Naive thymus-derived CD4-positive, alpha-beta T cell (primary cell): Measurements from ENCODE around the gene HBB. TPM values are rescaled to one million over a fixed set of nuclear protein-coding genes. Genes with fewer than 3 reads are reported as not detected.
"Not testable (repeated sequence)": the region's sequence is repeated elsewhere in the genome, so short reads cannot be mapped to it uniquely, and the experiment has no call there.

Experiments used
- ATAC-seq: fragments of 150-1000 bp; cut with Tn5 transposase; 2 replicates; pipeline ENCODE4 v1.10.0; 2021; ENCODE audit warnings: mild to moderate bottlenecking, moderate library complexity
- CTCF ChIA-PET: fragments of 350-600 bp; sonication (Branson Sonifier 250); formaldehyde crosslinking; loops from one replicate; lab custom pipeline; 2021; ENCODE audit warnings: antibody characterized with exemption; lab: Charles Lee
- POLR2A ChIA-PET: fragments of 350-600 bp; sonication (Branson Sonifier 250); formaldehyde crosslinking; loops from one replicate; lab custom pipeline; 2021; ENCODE audit warnings: antibody characterized with exemption, inconsistent platforms; lab: Charles Lee
- DNase-seq, 9 donors: peaks; one replicate each; pipeline versions ENCODE4 v3.0.0 to v3.0.0-alpha.2; 2020 to 2022; ENCODE audit warnings: mixed read lengths in 1 of 9
- H3K27ac ChIP-seq: one replicate; pipeline ENCODE4 v1.7.0; 2013; ENCODE audit warnings: mild to moderate bottlenecking, low read depth, low read length, moderate library complexity
- H3K27me3 ChIP-seq, 2 donors: one replicate each; pipeline ENCODE4 v1.7.0; 2013; ENCODE audit warnings: low read length in 2 of 2, mild to moderate bottlenecking in 2 of 2, moderate library complexity in 2 of 2; ENCODE audit not compliant: control insufficient read depth in 2 of 2, insufficient read depth in 2 of 2
- H3K36me3 ChIP-seq, 3 experiments: 1 replicate in 2 of 3; 2 replicates in 1 of 3; pipeline ENCODE4 v1.7.0; 2013; ENCODE audit warnings: low read length in 3 of 3, mild to moderate bottlenecking in 3 of 3, moderate library complexity in 1 of 3; ENCODE audit not compliant: insufficient read depth in 3 of 3, control insufficient read depth in 2 of 3
- H3K4me1 ChIP-seq, 2 donors: one replicate each; pipeline ENCODE4 v1.7.0; 2013; ENCODE audit warnings: low read length in 2 of 2, mild to moderate bottlenecking in 2 of 2, moderate library complexity in 1 of 2; ENCODE audit not compliant: control insufficient read depth in 2 of 2, insufficient read depth in 2 of 2
- H3K4me3 ChIP-seq: 2 replicates; pipeline ENCODE4 v1.7.0; 2013; ENCODE audit warnings: mild to moderate bottlenecking, low read length
- H3K9me3 ChIP-seq, 3 experiments: 1 replicate in 2 of 3; 2 replicates in 1 of 3; pipeline ENCODE4 v1.7.0; 2013; ENCODE audit warnings: low read length in 3 of 3; ENCODE audit not compliant: control insufficient read depth in 2 of 3
- H3K27ac Mint-ChIP-seq, 9 donors: one replicate each; pipeline ENCODE4 v1.8.0; 2020 to 2022; ENCODE audit warnings: mixed read lengths in 9 of 9, mild to moderate bottlenecking in 8 of 9, moderate library complexity in 5 of 9, inconsistent platforms in 2 of 9
- H3K27me3 Mint-ChIP-seq, 5 donors: one replicate each; pipeline ENCODE4 v1.8.0; 2021 to 2022; ENCODE audit warnings: mixed read lengths in 5 of 5, mild to moderate bottlenecking in 1 of 5
- H3K36me3 Mint-ChIP-seq, 5 donors: one replicate each; pipeline ENCODE4 v1.8.0; 2020 to 2022; ENCODE audit warnings: mixed read lengths in 5 of 5, mild to moderate bottlenecking in 3 of 5, inconsistent platforms in 1 of 5
- H3K4me1 Mint-ChIP-seq, 7 donors: one replicate each; pipeline ENCODE4 v1.8.0; 2020 to 2022; ENCODE audit warnings: mixed read lengths in 7 of 7, mild to moderate bottlenecking in 3 of 7, inconsistent platforms in 1 of 7
- H3K4me3 Mint-ChIP-seq, 10 donors: one replicate each; pipeline ENCODE4 v1.8.0; 2020 to 2022; ENCODE audit warnings: mild to moderate bottlenecking in 10 of 10, mixed read lengths in 10 of 10, moderate library complexity in 6 of 10, inconsistent platforms in 2 of 10
- H3K9me3 Mint-ChIP-seq, 11 donors: one replicate each; pipeline ENCODE4 v1.8.0; 2020 to 2022; ENCODE audit warnings: mixed read lengths in 11 of 11, mild to moderate bottlenecking in 4 of 11, inconsistent platforms in 1 of 11, moderate library complexity in 1 of 11
- intact Hi-C, 2 donors: fragments of 100-400 bp; cut with micrococcal nuclease; formaldehyde crosslinking; loops; one replicate each; pipeline ENCODE4 v1.15.1; 2023
- polyA plus RNA-seq, 2 donors: library from polyadenylated mRNA; unstranded; fragments of 300-500 nt; fragmentation: Illumina TruSeq; gene quantifications; one replicate each; pipeline ENCODE4 v1.2.3, GENCODE V29; 2021
- total RNA-seq, 6 experiments: library from RNA in 5 of 6; stranded (reverse) in 5 of 6; gene quantifications; 1 replicate in 5 of 6; 2 replicates in 1 of 6; pipeline ENCODE4 v1.2.3 and lab custom pipeline; 2021 to 2026

HBB gene
- total and polyA plus RNA-seq, 7 experiments from 2014 or later = 0.67 to 56.2 (median 0.95) TPM; not detected in 3

DNA sequence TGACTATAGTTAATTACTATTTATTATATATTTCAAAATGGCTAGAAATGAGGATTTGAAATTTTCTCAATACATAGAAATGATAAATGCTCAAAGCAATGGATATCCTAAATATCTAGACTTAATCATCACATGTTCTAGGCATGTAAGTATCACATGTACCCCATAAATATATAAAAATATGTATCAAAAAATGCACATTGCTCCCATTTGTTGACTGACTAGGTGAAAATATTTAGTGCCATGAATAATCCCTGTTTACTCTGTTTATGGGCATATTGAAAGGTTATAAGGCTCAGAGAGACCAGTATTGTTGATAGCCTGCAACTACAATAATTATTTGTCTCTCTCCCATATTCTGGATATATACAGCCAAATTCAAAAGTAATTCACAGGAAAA, 39.7 kb upstream of the HBB start:
- Histone ChIP-seq H3K4me1 (no peaks in the 10 kb centered on the region), H3K27me3 (no peaks in the 10 kb centered on the region), H3K27ac (no peak overlapping the region), H3K9me3 (no peaks in the 10 kb centered on the region), H3K36me3 (no peaks in the 10 kb centered on the region), H3K4me3 (no peak overlapping the region)
- H3K36me3 Mint-ChIP-seq = no peaks in the 10 kb centered on the region
- no peak overlapping the region for H3K4me3 Mint-ChIP-seq
- POLR2A ChIA-PET = no interaction called here
- no peaks in the 10 kb centered on the region for H3K4me1 Mint-ChIP-seq
- peaks cover 0 to 4% (median 0%) of the 10 kb centered on the region in 11 donors for H3K9me3 Mint-ChIP-seq
- DNase-seq (no peak), ATAC-seq (no peak)
- no peak overlapping the region for H3K27ac Mint-ChIP-seq
- intact Hi-C loops = no loop called here
- H3K27me3 Mint-ChIP-seq = peaks cover 3 to 7% (median 4%) of the 10 kb centered on the region in 5 donors
- CTCF ChIA-PET = no interaction called here

DNA sequence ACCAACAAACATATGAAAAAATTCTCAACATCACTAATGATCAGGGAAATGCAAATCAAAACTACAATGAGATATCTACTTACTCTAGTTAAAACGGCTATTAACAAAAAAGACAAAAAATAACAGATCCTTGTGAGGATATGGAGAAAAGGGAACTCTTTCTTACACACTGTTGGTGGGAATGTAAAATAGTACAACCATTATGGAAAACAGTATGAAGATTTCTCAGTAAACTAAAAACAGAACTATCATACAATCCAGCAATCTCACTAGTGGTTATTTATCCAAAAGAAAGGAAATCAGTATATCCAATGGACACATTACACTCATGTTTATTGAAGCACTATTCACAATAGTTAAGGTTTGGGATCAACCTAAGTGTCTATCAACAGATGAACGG, 39.0 kb upstream of the HBB start:
- peaks cover 0 to 5% (median 0%) of the 10 kb centered on the region in 11 donors for H3K9me3 Mint-ChIP-seq
- ChIA-PET CTCF (no interaction called here), POLR2A (no interaction called here)
- H3K36me3 Mint-ChIP-seq = no peaks in the 10 kb centered on the region
- H3K27ac ChIP-seq = no peak overlapping the region
- DNase-seq (no peak), ATAC-seq (no peak)
- H3K9me3 ChIP-seq = no peaks in the 10 kb centered on the region
- peaks cover 0 to 10% (median 3%) of the 10 kb centered on the region in 5 donors for H3K27me3 Mint-ChIP-seq
- no peaks in the 10 kb centered on the region for H3K4me1 Mint-ChIP-seq
- H3K4me3 ChIP-seq = no peak overlapping the region
- no peaks in the 10 kb centered on the region for H3K4me1 ChIP-seq
- intact Hi-C loops = no loop called here
- H3K4me3 Mint-ChIP-seq = no peak overlapping the region
- H3K27ac Mint-ChIP-seq = no peak overlapping the region
- H3K27me3 ChIP-seq = no peaks in the 10 kb centered on the region
- H3K36me3 ChIP-seq = no peaks in the 10 kb centered on the region

DNA sequence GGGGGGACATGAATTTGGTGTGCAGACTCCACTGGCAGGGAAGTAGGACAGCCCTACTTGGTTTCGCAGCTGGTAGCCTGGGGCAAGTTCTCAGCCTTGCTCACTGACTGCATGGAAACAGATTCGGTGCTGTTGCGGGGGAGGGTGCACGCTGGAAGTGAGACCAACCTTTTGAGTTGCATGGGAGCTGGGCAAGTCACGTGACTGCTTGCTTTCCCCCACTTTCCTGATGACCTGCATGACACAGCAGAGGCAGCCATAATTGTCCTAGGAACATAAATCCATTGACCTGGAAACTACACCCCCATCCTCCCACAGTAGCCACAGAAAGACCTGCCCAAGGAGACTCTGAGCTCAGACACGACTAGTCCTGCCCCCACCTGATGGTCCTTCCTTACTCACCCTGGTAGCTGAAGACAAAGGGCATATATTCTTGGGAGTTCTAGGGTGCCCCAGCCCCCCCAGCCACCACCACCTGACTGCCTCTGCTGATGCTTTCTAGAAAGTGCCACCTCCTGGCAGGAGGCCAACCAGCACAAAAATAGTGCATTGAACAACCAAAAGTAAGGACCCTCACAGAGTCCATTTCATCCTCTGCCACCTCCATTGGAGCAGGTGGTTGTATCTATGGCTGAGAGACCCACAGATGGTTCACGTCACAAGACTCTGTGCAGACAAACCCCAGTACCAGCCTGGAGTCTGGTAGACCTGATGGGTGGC, 31.8 kb upstream of the HBB start:
- POLR2A ChIA-PET = no interaction called here
- H3K27me3 ChIP-seq = no peaks in the 10 kb centered on the region
- H3K4me3 ChIP-seq = no peak overlapping the region
- no peak overlapping the region for H3K27ac ChIP-seq
- CTCF ChIA-PET = no interaction called here
- H3K9me3 Mint-ChIP-seq = peaks cover 0 to 37% (median 10%) of the 10 kb centered on the region in 11 donors
- no peak overlapping the region for H3K27ac Mint-ChIP-seq
- H3K4me1 Mint-ChIP-seq = peaks cover 0 to 1% (median 0%) of the 10 kb centered on the region in 7 donors
- DNase-seq (no peak), ATAC-seq (no peak)
- H3K4me3 Mint-ChIP-seq = no peak overlapping the region
- no peaks in the 10 kb centered on the region for H3K36me3 ChIP-seq
- no peaks in the 10 kb centered on the region for H3K9me3 ChIP-seq
- H3K4me1 ChIP-seq = no peaks in the 10 kb centered on the region
- peaks cover 0 to 17% (median 11%) of the 10 kb centered on the region in 5 donors for H3K27me3 Mint-ChIP-seq
- intact Hi-C loops = no loop called here
- no peaks in the 10 kb centered on the region for H3K36me3 Mint-ChIP-seq

DNA sequence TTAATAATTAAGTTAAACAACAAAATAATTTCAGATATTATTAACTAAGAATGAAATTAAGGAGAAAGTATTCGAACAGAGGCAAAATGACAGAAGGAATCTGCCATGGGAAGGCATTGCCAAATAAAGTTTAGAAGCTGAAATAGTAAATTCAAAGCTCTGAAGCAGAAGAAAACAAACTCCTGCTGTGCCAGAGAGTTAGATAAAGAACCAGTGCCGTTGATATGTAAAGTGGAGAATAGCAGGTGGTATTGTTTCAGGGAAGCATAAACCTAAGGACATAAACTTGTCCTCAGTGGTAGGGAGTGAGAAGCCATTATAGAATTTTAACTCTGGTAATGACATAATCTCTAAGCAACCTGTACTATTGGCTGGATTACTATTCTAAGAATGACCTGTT, 30.4 kb upstream of the HBB start:
- intact Hi-C loops = no loop called here
- POLR2A ChIA-PET = no interaction called here
- Mint-ChIP-seq H3K9me3 (peaks cover 0 to 34% (median 10%) of the 10 kb centered on the region in 11 donors), H3K27me3 (peaks cover 0 to 22% (median 11%) of the 10 kb centered on the region in 5 donors), H3K27ac (no peak overlapping the region), H3K4me3 (no peak overlapping the region), H3K4me1 (peaks cover 0 to 1% (median 0%) of the 10 kb centered on the region in 7 donors), H3K36me3 (no peaks in the 10 kb centered on the region)
- ATAC-seq (no peak), DNase-seq (no peak)
- no peaks in the 10 kb centered on the region for H3K36me3 ChIP-seq
- H3K9me3 ChIP-seq = no peaks in the 10 kb centered on the region
- no peak overlapping the region for H3K4me3 ChIP-seq
- no peaks in the 10 kb centered on the region for H3K27me3 ChIP-seq
- H3K4me1 ChIP-seq = no peaks in the 10 kb centered on the region
- CTCF ChIA-PET = no interaction called here
- no peak overlapping the region for H3K27ac ChIP-seq

- peaks cover 0 to 31% (median 9%) of the 10 kb centered on the region in 5 donors for H3K27me3 Mint-ChIP-seq
- H3K27ac Mint-ChIP-seq, H3K9me3 ChIP-seq, H3K27me3 ChIP-seq, H3K4me1 Mint-ChIP-seq, H3K36me3 ChIP-seq, H3K36me3 Mint-ChIP-seq, H3K4me3 ChIP-seq, DNase-seq, intact Hi-C loops, ATAC-seq, H3K4me3 Mint-ChIP-seq, H3K27ac ChIP-seq, H3K4me1 ChIP-seq, POLR2A ChIA-PET, CTCF ChIA-PET: not testable (repeated sequence)
- peaks cover 0 to 24% (median 3%) of the 10 kb centered on the region in 11 donors for H3K9me3 Mint-ChIP-seq
Observed at GRCh38 chr11:5254646-5255413, 28.0 kb upstream of the HBB start, which contains the start of gene HBG2. HBG2 (minus strand) TSS chr11:5254781; CDS start chr11:5254728, 53 bp downstream.

DNA sequence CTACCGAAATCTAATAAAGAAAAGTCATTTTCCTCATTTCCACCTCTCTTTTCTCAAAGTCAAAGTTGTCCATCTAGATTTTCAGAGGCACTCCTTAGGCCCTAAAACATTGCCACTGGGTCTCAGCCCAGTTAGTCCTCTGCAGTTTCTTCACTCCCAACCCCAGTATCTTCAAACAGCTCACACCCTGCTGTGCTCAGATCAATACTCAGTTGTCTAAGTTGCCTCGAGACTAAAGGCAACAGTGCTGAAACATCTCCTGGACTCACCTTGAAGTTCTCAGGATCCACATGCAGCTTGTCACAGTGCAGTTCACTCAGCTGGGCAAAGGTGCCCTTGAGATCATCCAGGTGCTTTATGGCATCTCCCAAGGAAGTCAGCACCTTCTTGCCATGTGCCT, 27.2 kb upstream of the HBB start:
- H3K27ac ChIP-seq, H3K36me3 ChIP-seq, DNase-seq, H3K4me1 Mint-ChIP-seq, intact Hi-C loops, H3K9me3 ChIP-seq, CTCF ChIA-PET, H3K36me3 Mint-ChIP-seq, H3K4me3 ChIP-seq, H3K4me3 Mint-ChIP-seq, H3K4me1 ChIP-seq, ATAC-seq, H3K27ac Mint-ChIP-seq, H3K27me3 ChIP-seq, POLR2A ChIA-PET: not testable (repeated sequence)
- peaks cover 0 to 25% (median 9%) of the 10 kb centered on the region in 5 donors for H3K27me3 Mint-ChIP-seq
- H3K9me3 Mint-ChIP-seq = peaks cover 0 to 16% (median 0%) of the 10 kb centered on the region in 11 donors
